Lower lobe of right lung (tissue), 2 donors: ENCODE results near the gene RASSF5. TPM values are rescaled to one million over a fixed set of nuclear protein-coding genes. Genes with fewer than 3 reads are reported as not detected.

ENCODE experiments used
- ATAC-seq, 2 donors: fragments of 200-7000 bp; cut with Tn5 transposase; one replicate each; pipeline ENCODE4 v1.9.1; 2020 to 2022; ENCODE audit warnings: mild to moderate bottlenecking in 2 of 2, moderate library complexity in 2 of 2
- DNase-seq: peaks from one replicate; pipeline ENCODE4 v3.0.0-alpha.2; 2020
- H3K27ac ChIP-seq: fragments of 200-600 bp; one replicate; pipeline ENCODE4 v1.8.0; 2022
- H3K27me3 ChIP-seq: fragments of 200-600 bp; one replicate; pipeline ENCODE4 v1.8.0; 2022; ENCODE audit warnings: low read depth
- H3K36me3 ChIP-seq: fragments of 200-600 bp; one replicate; pipeline ENCODE4 v1.8.0; 2022; ENCODE audit warnings: mild to moderate bottlenecking
- H3K4me1 ChIP-seq: fragments of 200-600 bp; one replicate; pipeline ENCODE4 v1.8.0; 2022
- H3K4me3 ChIP-seq: fragments of 200-600 bp; one replicate; pipeline ENCODE4 v1.8.0; 2022; ENCODE audit warnings: mild to moderate bottlenecking
- H3K9me3 ChIP-seq: fragments of 200-600 bp; one replicate; pipeline ENCODE4 v1.8.0; 2022
- intact Hi-C: fragments of 100-400 bp; cut with DNase I; formaldehyde crosslinking; loops from one replicate; pipeline ENCODE4 v1.11.0; 2022
- total RNA-seq: library from RNA; stranded (reverse); fragmentation: NEBNext Ultra II Directional; extraction: Animal tissue kit (Norgen Biotek cat#: 25700); gene quantifications from one replicate; pipeline ENCODE4 v1.2.1, GENCODE V29; 2021
- TF ChIP-seq, protein P1 (sequence below): fragments of 200-600 bp; IDR thresholded peaks from one replicate; pipeline ENCODE4 v1.8.0; 2022; ENCODE audit warnings: antibody characterized with exemption, mild to moderate bottlenecking
- donor health status: DM: no; HTN: yes; CAD: no; lungs with severe emphysema.

The RASSF5 gene
- total RNA-seq, 1 donor from 2014 or later = 48.2 TPM

DNA sequence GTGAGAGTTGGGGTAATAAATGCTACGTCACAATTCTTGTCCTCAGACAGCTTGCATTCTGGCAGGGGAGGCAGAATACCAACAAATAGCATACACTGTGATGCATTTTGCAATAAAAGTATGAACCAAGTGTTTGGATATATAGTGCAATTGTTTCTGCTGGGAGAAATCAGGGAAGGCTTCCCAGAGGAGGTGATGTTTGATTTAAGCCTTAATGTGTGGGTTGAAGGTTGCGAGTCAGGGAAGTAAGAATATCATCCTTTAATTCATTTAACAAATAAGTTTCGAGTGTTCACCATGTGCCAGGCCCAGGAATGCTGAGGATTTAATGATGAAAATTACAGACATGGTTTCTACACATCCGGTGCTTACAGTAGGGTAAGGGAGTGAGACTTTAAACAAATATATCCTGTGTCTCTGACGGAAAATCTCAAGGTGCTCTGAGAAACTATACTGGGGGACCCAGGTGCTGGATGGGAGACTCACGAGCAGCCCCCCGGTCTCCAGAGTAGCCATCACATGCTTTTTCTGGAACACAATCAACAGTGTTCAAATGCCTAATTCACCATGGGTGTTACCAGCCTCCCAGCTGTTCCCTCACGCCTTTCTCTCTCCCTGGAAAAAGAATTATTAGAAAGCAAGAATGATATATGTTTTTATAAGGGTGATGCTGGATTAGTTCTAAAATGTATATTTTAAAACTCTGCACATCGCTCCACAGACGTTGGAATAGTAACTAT, 31.7 kb downstream of the RASSF5 start:
- no peaks in the 10 kb centered on the region for H3K36me3 ChIP-seq
- H3K27me3 ChIP-seq = no peaks in the 10 kb centered on the region
- H3K9me3 ChIP-seq = no peaks in the 10 kb centered on the region
- peak overlapping the region; percentile 78 for H3K27ac ChIP-seq
- intact Hi-C loops = no loop called here
- DNase-seq (no peak), ATAC-seq (no peak)
- H3K4me3 ChIP-seq = no peak overlapping the region
- TF ChIP-seq, protein P1, sequence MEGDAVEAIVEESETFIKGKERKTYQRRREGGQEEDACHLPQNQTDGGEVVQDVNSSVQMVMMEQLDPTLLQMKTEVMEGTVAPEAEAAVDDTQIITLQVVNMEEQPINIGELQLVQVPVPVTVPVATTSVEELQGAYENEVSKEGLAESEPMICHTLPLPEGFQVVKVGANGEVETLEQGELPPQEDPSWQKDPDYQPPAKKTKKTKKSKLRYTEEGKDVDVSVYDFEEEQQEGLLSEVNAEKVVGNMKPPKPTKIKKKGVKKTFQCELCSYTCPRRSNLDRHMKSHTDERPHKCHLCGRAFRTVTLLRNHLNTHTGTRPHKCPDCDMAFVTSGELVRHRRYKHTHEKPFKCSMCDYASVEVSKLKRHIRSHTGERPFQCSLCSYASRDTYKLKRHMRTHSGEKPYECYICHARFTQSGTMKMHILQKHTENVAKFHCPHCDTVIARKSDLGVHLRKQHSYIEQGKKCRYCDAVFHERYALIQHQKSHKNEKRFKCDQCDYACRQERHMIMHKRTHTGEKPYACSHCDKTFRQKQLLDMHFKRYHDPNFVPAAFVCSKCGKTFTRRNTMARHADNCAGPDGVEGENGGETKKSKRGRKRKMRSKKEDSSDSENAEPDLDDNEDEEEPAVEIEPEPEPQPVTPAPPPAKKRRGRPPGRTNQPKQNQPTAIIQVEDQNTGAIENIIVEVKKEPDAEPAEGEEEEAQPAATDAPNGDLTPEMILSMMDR = no peak
- peaks cover 19% of the 10 kb centered on the region for H3K4me1 ChIP-seq

DNA sequence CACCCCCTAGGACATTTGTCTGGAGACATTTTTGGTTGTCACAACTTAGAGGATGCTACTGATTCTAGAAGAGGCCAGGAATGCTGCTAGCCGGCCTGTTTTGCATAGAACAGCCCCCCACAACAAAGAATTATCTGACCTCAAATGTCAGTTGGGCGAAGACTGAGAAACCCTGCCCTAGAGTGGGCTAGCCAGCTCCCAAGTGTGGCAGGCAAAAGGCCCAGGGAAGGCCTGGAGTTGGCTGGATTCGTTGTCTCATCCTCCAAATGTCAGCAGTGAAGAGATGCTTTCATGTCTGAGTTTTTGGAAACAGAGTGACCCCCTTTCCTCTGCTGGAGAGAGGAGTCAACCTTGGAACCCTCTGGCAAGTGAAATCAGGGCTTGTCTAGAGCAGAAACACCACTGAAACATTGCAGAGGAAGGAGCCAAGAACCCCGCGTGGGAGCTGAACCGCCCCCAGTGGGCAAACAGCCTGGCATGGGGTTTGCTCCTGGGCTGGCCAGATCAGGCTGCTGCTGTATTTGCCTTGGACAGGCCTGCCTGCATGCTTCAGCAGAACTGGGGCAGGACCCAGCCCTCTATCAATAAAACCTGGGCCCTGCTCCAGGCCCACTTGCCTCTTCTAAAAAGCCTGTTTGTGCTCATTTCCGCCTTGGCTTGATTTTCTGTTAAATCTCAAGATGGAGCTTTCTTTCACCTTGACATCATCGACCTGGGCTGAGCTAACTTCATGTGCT, 32.9 kb downstream of the RASSF5 start:
- intact Hi-C loops = no loop called here
- Histone ChIP-seq H3K27me3 (no peaks in the 10 kb centered on the region), H3K36me3 (no peaks in the 10 kb centered on the region), H3K9me3 (no peaks in the 10 kb centered on the region), H3K27ac (peak overlapping the region; percentile 78), H3K4me3 (no peak overlapping the region), H3K4me1 (peaks cover 19% of the 10 kb centered on the region)
- TF ChIP-seq, protein P1 = no peak
- DNase-seq (peak; percentile 89), ATAC-seq (peak; percentile 95 to 97)

DNA sequence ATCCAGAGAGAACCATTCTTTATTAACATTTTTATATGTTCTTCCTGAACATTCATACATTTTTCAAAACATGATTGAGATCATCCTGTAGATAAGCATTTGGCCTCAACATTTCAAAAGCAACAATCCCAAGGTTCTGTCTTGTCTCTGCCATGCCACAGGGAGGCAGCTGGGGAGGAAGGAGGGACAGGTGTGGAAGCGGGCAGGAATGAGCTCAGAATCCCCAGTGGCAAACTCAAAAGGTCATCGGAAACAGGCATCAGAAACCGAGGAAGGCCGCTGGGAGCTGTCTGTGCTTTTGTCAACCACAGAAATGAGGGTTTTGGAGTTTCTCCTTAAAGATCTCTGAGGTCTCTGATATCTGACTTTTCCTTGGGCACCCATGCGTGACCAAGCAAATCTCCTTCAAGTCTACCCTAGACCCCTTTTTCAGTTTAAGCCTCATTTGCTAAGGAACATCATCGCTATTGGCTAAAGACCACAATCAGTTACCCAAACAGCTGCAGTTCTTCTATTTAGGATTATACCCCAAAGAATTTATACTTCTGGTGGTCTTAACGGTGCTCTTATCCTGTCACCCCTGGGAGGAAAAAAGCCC, 34.0 kb downstream of the RASSF5 start:
- Histone ChIP-seq H3K27ac (peak overlapping the region; percentile 78), H3K4me1 (peaks cover 19% of the 10 kb centered on the region), H3K4me3 (no peak overlapping the region), H3K9me3 (no peaks in the 10 kb centered on the region), H3K27me3 (no peaks in the 10 kb centered on the region), H3K36me3 (no peaks in the 10 kb centered on the region)
- DNase-seq (no peak), ATAC-seq (no peak)
- intact Hi-C loops = no loop called here
- TF ChIP-seq, protein P1 = no peak

DNA sequence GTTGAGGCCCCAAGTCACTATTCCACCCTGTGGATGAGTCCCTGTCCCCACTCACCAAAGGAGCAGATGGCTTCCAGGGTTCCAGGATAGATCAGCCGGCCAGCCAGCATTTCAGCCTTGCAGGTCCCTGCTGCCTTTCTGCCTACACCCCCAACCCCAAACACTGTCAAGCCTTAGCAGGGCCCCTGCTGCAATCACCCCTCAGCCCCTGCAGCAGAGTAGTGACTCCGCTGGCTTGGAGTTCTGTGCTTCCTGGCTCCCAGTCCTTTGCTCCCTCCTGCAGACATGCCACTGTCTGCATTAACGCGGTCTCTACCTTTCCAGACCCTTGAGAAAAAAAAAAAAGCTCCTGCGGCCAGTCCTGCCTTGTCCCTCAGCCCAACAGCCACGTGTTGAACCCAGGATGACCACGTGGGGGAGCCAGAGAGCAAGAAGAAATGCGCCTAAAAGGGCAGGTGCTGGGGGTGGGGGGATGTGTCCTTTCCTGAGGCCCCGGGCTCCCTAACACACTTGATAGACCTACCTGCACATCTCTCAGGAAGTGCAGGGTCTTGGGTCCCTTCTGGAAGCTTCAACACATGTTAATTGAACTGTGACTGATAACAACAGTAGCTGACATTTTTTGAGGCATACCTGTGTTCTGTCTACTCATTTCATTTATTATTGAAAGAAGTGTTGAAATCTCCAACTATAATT, 37.4 kb downstream of the RASSF5 start:
- no peaks in the 10 kb centered on the region for H3K27me3 ChIP-seq
- DNase-seq (peak; percentile 80), ATAC-seq (peak; percentile 75 to 80)
- peaks cover 14% of the 10 kb centered on the region for H3K4me1 ChIP-seq
- TF ChIP-seq, protein P1 = peak; percentile 87
- H3K36me3 ChIP-seq = no peaks in the 10 kb centered on the region
- intact Hi-C loops = no loop called here
- H3K4me3 ChIP-seq = no peak overlapping the region
- no peak overlapping the region for H3K27ac ChIP-seq
- no peaks in the 10 kb centered on the region for H3K9me3 ChIP-seq

DNA sequence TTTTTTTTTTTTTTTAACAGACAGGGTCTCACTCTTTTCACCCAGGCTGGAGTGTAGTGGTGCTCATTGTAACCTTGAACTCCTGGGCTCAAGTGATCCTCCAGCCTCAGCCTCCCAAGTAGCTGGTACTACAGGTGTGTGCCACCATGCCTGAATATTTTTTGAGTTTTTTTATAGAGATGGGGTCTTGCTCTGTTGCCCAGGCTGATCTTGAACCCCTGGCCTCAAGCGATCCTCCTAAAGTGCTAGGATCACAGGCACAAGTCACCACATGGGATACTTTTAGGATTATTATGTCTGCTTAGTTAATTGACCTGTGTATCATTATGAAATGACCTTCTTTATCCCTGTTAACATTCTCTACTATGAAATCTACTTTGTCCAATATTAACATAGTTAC, 38.0 kb downstream of the RASSF5 start:
- DNase-seq = no peak
- Histone ChIP-seq H3K27me3 (no peaks in the 10 kb centered on the region), H3K4me3 (no peak overlapping the region), H3K9me3 (no peaks in the 10 kb centered on the region), H3K4me1 (peaks cover 10% of the 10 kb centered on the region), H3K36me3 (no peaks in the 10 kb centered on the region), H3K27ac (no peak overlapping the region)
- no peak for ATAC-seq
- TF ChIP-seq, protein P1 = no peak
- intact Hi-C loops = no loop called here
